Keratinocyte (primary cell): Measurements from ENCODE around the gene ATP2B2.

Experiments
- CTCF ChIP-seq, 3 experiments: IDR thresholded peaks in 1 of 3; conservative IDR thresholded peaks in 1 of 3; optimal IDR thresholded peaks in 1 of 3; 2 replicates in 2 of 3; 3 replicates in 1 of 3; pipeline versions ENCODE3 to v1.5.1; 2011; ENCODE audit warnings: low read length in 3 of 3, mild to moderate bottlenecking in 3 of 3, moderate library complexity in 2 of 3, control low read depth in 1 of 3, inconsistent platforms in 1 of 3; ENCODE audit not compliant: insufficient read depth in 2 of 3; ENCODE audit errors: extremely low read depth in 1 of 3
- EZH2 ChIP-seq: IDR thresholded peaks from one replicate; pipeline ENCODE4 v1.6.1; 2012; ENCODE audit warnings: inconsistent platforms, mild to moderate bottlenecking, low read length, moderate library complexity

- no peak for TF ChIP-seq CTCF (optimal IDR thresholded peaks at IDR 0.05 in 1 of 3, IDR thresholded peaks at IDR 0.05 in 1 of 3, conservative IDR thresholded peaks at IDR 0.05 in 1 of 3; ENCODE audit: extremely low read depth in 1 of 3, insufficient read depth in 2 of 3, low read length in 3 of 3)
- TF ChIP-seq EZH2, result no peak
Observed at GRCh38 chr3:10532939-10533736, 27.8 kb upstream of the ATP2B2 start.
